Astrocyte (in vitro differentiated cells and primary cell): ENCODE data around the gene RAB37. TPM values are rescaled to one million over a fixed set of nuclear protein-coding genes. Genes with fewer than 3 reads are reported as not detected.

Experiments used
- DNase-seq: peaks from one replicate; pipeline ENCODE4 v3.0.0-alpha.2; 2010; ENCODE audit warnings: low read depth
- FAIRE-seq: peaks from 2 replicates; lab custom pipeline; 2011; peaks lifted over from hg19 to GRCh38; lab: Jason Lieb, UNC
- H2AFZ ChIP-seq: 2 replicates; pipeline ENCODE4 v1.6.0; 2012; ENCODE audit warnings: low read depth, low read length, inconsistent platforms
- H3K27ac ChIP-seq: 2 replicates; pipeline ENCODE4 v1.5.1; 2011; ENCODE audit warnings: low read depth, low read length, inconsistent platforms
- H3K27me3 ChIP-seq: 2 replicates; pipeline ENCODE4 v1.6.0; 2011; ENCODE audit warnings: low read length, inconsistent platforms; ENCODE audit not compliant: insufficient read depth
- H3K36me3 ChIP-seq: 2 replicates; pipeline ENCODE4 v1.5.1; 2011; ENCODE audit warnings: low read length, inconsistent platforms; ENCODE audit not compliant: insufficient read depth
- H3K4me1 ChIP-seq: 2 replicates; pipeline ENCODE4 v1.5.1; 2011; ENCODE audit warnings: low read length, inconsistent platforms; ENCODE audit not compliant: insufficient read depth
- H3K4me2 ChIP-seq: 2 replicates; pipeline ENCODE4 v1.6.0; 2012; ENCODE audit warnings: low read length, inconsistent platforms
- H3K4me3 ChIP-seq: 2 replicates; pipeline ENCODE4 v1.5.1; 2011; ENCODE audit warnings: low read depth, mild to moderate bottlenecking, low read length, inconsistent platforms; ENCODE audit not compliant: insufficient read depth
- H3K79me2 ChIP-seq: 2 replicates; pipeline ENCODE4 v1.6.0; 2012; ENCODE audit warnings: mild to moderate bottlenecking, low read length, inconsistent platforms; ENCODE audit not compliant: insufficient read depth
- H3K9ac ChIP-seq: 2 replicates; pipeline ENCODE4 v1.6.0; 2012; ENCODE audit warnings: mild to moderate bottlenecking, low read length, inconsistent platforms
- H3K9me3 ChIP-seq: 2 replicates; pipeline ENCODE4 v1.5.1; 2012; ENCODE audit warnings: low read depth, mild to moderate bottlenecking, low read length, inconsistent platforms; ENCODE audit not compliant: insufficient read depth
- H4K20me1 ChIP-seq: 2 replicates; pipeline ENCODE4 v1.6.0; 2012; ENCODE audit warnings: low read length, inconsistent platforms; ENCODE audit not compliant: insufficient read depth
- H3K27ac Mint-ChIP-seq: one replicate; pipeline ENCODE4 v1.8.0; 2021; ENCODE audit warnings: mild to moderate bottlenecking, mixed read lengths; ENCODE audit not compliant: unreplicated experiment
- H3K27me3 Mint-ChIP-seq: one replicate; pipeline ENCODE4 v1.8.0; 2021; ENCODE audit warnings: low read depth, mixed read lengths; ENCODE audit not compliant: unreplicated experiment
- H3K36me3 Mint-ChIP-seq: one replicate; pipeline ENCODE4 v1.8.0; 2021; ENCODE audit warnings: low read depth, mixed read lengths; ENCODE audit not compliant: unreplicated experiment
- H3K4me1 Mint-ChIP-seq: one replicate; pipeline ENCODE4 v1.8.0; 2021; ENCODE audit warnings: low read depth, mixed read lengths; ENCODE audit not compliant: unreplicated experiment
- H3K4me3 Mint-ChIP-seq: one replicate; pipeline ENCODE4 v1.8.0; 2021; ENCODE audit warnings: mild to moderate bottlenecking, moderate library complexity, mixed read lengths; ENCODE audit not compliant: unreplicated experiment
- H3K9me3 Mint-ChIP-seq: one replicate; pipeline ENCODE4 v1.8.0; 2021; ENCODE audit warnings: mild to moderate bottlenecking, mixed read lengths; ENCODE audit not compliant: unreplicated experiment
- EZH2 ChIP-seq: IDR thresholded peaks from 2 replicates; pipeline ENCODE4 v1.6.1; 2012; ENCODE audit warnings: mild to moderate bottlenecking, low read length, inconsistent platforms; ENCODE audit not compliant: insufficient read depth
- total RNA-seq: library from RNA; stranded (reverse); gene quantifications from 2 replicates; pipeline ENCODE4 v1.2.1, GENCODE V29; 2021
- TF ChIP-seq, protein P1 (sequence below): IDR thresholded peaks from 2 replicates; pipeline ENCODE4 v1.5.1; 2011; ENCODE audit warnings: low read depth, mild to moderate bottlenecking, inconsistent platforms, low read length, moderate library complexity; ENCODE audit not compliant: insufficient read depth

The RAB37 gene
- total RNA-seq, 1 donor from 2014 or later, result 0.77 TPM

DNA sequence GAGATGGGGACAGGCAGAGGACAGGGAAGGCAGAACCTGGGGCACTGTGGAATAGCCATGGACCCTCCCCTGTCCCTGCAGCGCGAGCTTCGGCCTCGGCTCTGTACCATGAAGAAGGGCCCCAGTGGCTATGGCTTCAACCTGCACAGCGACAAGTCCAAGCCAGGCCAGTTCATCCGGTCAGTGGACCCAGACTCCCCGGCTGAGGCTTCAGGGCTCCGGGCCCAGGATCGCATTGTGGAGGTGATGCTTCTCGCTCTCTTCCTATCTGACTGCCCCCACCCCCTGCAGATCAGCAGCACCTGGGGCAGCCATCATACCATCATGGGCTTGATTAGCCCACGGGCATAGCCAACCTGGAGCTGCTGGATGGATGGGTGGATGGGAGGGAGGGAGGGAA, 24.9 kb downstream of the RAB37 start:
- H3K27me3 Mint-ChIP-seq, result no peaks in the 10 kb centered on the region
- H3K27me3 ChIP-seq, result no peaks in the 10 kb centered on the region
- H3K4me1 Mint-ChIP-seq, result peaks cover 26% of the 10 kb centered on the region
- FAIRE-seq (no peak), DNase-seq (no peak)
- H3K36me3 ChIP-seq, result no peaks in the 10 kb centered on the region
- H3K4me2 ChIP-seq, result no peak overlapping the region
- H4K20me1 ChIP-seq, result peaks cover 30% of the 10 kb centered on the region
- H3K4me1 ChIP-seq, result peaks cover 16% of the 10 kb centered on the region
- TF ChIP-seq, protein P1, sequence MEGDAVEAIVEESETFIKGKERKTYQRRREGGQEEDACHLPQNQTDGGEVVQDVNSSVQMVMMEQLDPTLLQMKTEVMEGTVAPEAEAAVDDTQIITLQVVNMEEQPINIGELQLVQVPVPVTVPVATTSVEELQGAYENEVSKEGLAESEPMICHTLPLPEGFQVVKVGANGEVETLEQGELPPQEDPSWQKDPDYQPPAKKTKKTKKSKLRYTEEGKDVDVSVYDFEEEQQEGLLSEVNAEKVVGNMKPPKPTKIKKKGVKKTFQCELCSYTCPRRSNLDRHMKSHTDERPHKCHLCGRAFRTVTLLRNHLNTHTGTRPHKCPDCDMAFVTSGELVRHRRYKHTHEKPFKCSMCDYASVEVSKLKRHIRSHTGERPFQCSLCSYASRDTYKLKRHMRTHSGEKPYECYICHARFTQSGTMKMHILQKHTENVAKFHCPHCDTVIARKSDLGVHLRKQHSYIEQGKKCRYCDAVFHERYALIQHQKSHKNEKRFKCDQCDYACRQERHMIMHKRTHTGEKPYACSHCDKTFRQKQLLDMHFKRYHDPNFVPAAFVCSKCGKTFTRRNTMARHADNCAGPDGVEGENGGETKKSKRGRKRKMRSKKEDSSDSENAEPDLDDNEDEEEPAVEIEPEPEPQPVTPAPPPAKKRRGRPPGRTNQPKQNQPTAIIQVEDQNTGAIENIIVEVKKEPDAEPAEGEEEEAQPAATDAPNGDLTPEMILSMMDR, result no peak
- TF ChIP-seq EZH2, result no peak
- H3K27ac ChIP-seq, result no peak overlapping the region
- H3K9me3 Mint-ChIP-seq, result no peaks in the 10 kb centered on the region
- H3K79me2 ChIP-seq, result no peaks in the 10 kb centered on the region
- no peak overlapping the region for H3K9ac ChIP-seq
- H3K4me3 Mint-ChIP-seq, result no peak overlapping the region
- H3K9me3 ChIP-seq, result no peaks in the 10 kb centered on the region
- H2AFZ ChIP-seq, result no peak overlapping the region
- H3K27ac Mint-ChIP-seq, result no peak overlapping the region
- H3K4me3 ChIP-seq, result no peak overlapping the region
- no peaks in the 10 kb centered on the region for H3K36me3 Mint-ChIP-seq

DNA sequence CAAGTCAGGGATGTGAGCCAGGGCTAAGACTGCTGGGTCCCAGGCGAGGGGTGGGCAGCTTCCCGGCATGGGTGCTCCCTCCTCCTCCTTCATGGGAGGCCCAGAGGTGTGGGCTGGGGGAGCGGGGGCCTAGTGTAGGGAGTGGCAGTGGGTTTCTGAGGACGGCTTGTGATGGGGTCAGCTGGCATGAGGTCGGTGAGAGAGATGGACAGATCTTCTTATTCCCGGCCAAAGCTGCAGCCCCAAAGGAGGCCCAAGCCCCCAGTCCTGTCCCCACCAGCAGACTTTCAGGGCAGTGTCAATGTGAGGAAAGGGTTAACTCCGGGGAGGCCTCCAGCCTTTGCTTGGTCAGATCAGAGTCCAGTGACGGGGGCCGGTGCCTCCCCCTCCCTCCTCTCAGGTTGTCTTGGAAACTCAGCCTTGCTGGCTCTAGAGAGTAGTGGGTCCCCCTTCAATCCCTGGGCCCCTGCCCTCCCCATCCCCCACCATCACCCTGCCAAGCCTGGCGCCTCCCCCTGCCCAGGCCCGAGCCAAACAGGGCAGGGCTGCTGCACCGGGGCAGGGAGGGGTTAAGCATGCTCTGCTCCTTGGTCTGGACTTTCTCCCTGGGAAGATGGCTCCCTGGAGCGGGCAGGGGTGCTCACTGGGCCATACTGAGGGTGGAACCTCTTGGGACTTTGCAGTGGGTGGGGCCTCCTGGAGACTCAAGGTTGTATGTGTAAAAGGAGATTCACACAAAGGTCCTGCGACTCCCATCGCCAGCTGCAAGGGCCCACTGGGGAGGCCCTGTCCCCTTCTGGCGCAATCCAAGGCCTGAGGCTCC, 26.7 kb downstream of the RAB37 start:
- no peak overlapping the region for H3K4me3 Mint-ChIP-seq
- DNase-seq, result no peak
- no peak overlapping the region for H3K4me2 ChIP-seq

More for the DNA sequence above, 26.7 kb downstream of the RAB37 start:
- H3K27ac Mint-ChIP-seq, result no peak overlapping the region
- no peak for FAIRE-seq
- Histone ChIP-seq H4K20me1 (peaks cover 16% of the 10 kb centered on the region), H3K4me1 (peaks cover 15% of the 10 kb centered on the region), H3K9me3 (no peaks in the 10 kb centered on the region), H2AFZ (no peak overlapping the region), H3K4me3 (no peak overlapping the region), H3K79me2 (no peaks in the 10 kb centered on the region), H3K9ac (no peak overlapping the region), H3K27me3 (no peaks in the 10 kb centered on the region), H3K27ac (no peak overlapping the region), H3K36me3 (no peaks in the 10 kb centered on the region)
- H3K9me3 Mint-ChIP-seq, result no peaks in the 10 kb centered on the region
- no peak for TF ChIP-seq EZH2
- TF ChIP-seq, protein P1, result no peak
- H3K4me1 Mint-ChIP-seq, result peaks cover 24% of the 10 kb centered on the region
- no peaks in the 10 kb centered on the region for H3K27me3 Mint-ChIP-seq
- peaks cover 1% of the 10 kb centered on the region for H3K36me3 Mint-ChIP-seq
